Fibroblast of peridontal ligament (primary cell): ENCODE measurements around the gene NR3C2.
"Not testable (repeated sequence)": the region's sequence is repeated elsewhere in the genome, so short reads cannot be mapped to it uniquely, and the experiment has no call there.

Experiments used
- DNase-seq: peaks from one replicate; pipeline ENCODE4 v3.0.0-alpha.2; 2010; ENCODE audit errors: extremely low read depth

Gene NR3C2

GRCh38 chr4:148112231-148112982 is 329.8 kb downstream of the NR3C2 start:
- peak; percentile 72 for DNase-seq

- no peak for DNase-seq
Observed at GRCh38 chr4:148110169-148110568, 332.0 kb downstream of the NR3C2 start.

GRCh38 chr4:148109216-148109615 is 333.0 kb downstream of the NR3C2 start:
- no peak for DNase-seq

GRCh38 chr4:148108766-148109165 is 333.4 kb downstream of the NR3C2 start:
- DNase-seq, result no peak

- no peak for DNase-seq
Observed at GRCh38 chr4:148103597-148104355, 338.4 kb downstream of the NR3C2 start.

GRCh38 chr4:148101790-148102189 is 340.4 kb downstream of the NR3C2 start:
- no peak for DNase-seq

DNA sequence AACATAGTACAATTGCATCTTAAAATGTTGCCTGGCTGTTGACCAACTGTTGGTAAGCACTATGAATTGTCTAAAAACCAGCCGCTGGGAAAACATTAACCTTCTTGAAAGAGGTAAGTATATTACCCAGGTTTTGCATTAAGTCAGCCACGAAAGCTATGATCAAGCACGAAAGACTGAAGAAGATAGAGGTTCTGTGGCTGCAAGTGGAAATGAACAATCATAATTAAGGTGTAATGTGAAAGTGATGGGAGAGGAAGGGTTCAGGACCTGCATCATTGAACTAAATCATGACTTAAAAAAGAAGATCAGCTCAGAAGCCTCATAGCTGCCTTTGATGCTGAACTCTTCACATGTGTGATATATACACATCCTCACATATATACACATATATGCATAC is 341.0 kb downstream of the NR3C2 start:
- no peak for DNase-seq

DNA sequence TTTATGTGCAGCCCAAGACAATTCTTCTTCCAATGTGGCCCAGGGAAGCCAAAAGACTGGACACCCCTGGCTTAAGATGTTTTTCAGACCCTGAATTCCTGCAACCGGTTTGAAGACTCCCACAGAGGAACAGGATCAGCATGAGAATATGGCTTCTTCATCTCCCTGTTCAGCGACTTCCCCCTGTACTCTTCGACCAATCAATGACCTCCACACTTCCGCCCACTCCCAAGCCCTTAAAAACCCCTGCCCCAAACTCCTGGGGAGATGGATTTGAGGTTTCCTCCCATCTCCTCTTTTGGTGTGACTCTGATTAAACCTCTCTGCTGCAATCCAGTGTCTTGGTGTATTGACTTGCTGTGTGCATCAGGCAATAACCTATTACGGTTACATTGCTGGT is 344.4 kb downstream of the NR3C2 start:
- DNase-seq, result no peak

- no peak for DNase-seq
Observed at GRCh38 chr4:148095346-148095923, 346.8 kb downstream of the NR3C2 start.

DNA sequence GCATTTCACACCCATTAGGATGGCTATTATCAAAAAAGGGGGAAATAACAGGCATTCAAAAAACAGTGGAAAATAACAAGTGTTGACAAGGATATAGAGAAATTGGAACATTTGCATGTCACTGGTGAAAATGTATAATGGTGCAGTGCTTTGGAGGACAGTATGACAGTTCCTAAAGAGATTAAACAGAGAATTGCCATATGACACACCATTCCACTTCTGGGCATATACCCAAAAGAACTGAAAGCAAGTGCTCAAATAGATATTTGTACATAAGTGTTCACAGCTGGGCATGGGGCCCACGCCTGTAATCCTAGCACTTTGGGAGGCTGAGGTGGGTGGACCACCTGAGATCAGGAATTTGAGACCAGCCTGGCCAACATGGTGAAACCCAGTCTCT is 348.1 kb downstream of the NR3C2 start:
- DNase-seq, result no peak

DNA sequence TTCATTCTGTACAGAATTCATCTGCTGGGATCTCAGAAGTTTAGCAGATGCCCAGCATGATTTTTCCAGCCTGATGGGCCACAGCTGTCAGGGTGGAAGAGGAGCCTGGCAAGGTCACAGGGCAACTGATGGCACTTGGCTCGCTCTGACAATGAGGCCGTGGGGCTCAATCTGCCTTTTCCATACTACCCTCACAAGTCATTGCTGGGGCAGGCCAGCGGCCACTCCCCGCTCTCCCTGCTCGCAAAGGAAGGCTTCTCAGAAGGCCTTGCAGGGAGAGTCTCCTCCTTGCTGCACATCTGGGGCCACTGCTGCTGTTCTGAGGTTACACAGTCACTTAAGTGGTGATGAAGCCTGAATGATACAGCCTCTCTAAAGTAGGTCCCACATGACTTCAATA is 349.1 kb downstream of the NR3C2 start:
- DNase-seq, result no peak

DNA sequence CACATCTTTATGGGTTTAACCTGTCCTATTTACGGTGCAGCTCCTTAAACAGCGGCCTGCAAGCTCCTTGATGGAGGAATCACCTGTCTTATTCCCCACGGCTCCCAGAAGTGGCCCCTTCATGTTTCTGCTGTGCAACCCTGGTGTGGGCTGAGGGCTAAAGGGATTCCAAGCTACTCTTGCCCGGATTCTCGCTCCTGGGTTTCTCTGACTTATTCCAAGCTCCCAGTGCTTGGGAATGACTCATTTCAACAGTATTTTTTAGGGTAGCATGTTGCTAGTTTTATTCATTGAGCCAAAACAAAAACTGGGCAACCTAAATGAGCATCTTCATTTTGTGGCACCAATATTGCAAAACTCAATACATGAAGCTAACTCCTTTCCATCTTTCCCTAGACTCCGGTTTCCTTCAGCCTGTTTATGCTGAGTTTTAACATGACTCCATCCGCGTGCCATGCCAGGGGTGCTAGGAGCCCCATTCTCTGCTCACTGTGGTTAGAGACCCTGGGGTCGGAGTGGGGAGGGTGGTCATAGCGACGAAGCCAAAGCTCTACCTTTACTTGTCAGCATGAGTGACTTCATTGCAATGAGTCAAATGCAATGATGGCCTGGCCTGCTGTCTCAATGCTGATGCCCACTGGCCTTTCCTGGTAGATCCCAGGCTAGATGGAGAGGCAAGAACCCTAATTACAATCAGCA is 349.7 kb downstream of the NR3C2 start:
- DNase-seq, result no peak

DNA sequence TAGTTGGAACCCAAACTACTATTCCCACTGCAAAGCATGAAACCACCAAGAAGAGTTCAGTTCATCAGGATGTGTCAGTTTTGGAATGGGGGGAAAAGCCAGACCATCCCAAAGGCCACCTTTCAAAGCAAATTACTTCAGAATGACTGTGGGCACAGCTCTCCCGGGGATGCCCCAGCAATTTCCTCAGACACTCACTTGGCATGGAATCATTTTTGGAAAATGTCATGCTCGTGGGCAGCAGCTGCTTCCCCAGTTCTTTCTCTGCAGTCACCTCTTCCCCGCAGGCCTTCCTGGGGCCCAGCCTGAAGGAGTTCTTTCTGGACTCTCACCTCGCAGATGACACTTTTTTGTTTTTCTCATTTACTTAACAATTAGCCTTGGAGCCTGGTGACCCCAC is 350.3 kb downstream of the NR3C2 start:
- DNase-seq, result no peak

DNA sequence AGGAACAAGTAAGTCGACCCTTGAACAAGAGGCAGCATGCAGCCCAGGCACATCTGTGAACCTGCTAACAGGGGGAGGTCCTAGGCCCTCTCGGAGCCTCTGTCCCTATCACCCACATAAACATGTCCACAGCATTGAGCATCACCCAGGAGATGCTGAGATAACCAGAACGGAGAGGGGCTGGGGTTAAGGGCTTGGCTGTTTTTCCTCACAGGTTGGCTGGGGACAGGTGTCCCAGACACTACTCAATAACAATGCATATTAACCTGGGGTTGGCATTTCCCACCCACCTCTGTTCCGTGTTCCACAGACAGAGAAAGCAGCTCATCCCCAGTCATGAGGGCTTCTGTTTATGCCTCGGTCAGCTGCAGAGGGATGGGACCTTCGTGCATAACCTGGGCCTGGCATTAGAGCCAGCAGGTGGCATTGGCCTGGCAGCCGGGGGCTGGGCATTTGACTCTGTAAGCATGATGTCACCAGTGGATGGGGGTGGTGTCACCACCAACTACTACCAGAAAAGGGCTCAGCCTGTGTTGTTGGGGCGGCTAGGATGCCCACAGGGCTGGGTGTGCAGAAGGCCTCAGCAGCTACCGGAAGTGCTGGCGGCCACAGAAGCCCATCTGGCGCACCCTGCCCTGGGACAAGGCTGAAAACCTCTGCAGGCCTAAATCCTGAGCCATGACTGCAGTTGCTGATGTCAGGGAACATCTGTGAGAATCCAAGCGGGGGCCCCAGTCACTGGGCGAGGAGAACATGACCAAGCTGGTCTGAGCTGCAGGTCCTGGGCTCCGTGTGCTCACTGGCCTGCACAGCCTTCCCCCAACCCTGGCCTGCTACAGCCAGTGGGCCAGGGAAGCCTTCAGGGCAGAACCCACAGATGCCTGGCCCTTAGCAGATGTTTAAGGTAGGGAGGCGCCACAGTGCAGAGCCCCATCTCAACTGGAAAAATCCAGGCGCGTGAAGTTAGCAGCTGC is 351.4 kb downstream of the NR3C2 start:
- DNase-seq, result no peak

DNA sequence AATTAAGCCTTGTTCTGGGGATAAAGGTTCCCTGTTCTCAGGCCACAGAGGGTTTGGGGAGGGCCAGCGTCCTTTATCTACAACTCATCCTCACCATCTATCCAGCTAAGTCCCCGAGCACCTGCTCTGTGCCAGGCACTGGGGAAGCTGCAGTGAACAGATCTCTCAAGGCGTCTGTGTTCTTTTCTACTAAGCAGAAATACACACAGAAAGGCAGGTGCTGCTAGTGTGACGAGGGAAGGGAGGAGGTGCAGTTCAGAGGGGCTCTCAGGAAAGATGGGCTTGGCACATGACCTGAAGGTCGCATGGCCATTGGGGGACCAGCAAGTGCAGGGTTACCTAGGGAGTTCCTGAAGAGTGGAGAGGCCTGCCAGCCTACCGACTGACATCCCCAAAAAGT is 352.2 kb downstream of the NR3C2 start:
- DNase-seq, result no peak

DNA sequence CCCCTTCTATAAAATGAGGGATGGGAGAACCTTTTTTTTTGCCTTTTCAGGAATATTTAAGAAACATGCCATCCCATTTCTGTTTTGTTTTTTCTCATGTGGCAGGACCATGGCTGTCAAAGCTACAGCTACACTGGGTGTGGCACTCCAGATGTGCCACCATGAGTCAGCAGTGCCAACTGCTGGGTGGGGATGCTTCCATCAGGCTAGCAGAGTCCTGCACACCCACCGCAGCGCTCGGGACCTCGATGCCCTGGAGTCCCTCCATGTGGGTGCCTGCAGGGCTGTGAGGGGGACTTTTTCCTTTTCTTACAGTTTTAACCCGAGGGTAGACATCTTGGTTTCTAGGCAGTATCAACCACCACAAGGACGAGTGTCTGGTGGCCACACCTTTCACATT is 352.6 kb downstream of the NR3C2 start:
- no peak for DNase-seq

DNA sequence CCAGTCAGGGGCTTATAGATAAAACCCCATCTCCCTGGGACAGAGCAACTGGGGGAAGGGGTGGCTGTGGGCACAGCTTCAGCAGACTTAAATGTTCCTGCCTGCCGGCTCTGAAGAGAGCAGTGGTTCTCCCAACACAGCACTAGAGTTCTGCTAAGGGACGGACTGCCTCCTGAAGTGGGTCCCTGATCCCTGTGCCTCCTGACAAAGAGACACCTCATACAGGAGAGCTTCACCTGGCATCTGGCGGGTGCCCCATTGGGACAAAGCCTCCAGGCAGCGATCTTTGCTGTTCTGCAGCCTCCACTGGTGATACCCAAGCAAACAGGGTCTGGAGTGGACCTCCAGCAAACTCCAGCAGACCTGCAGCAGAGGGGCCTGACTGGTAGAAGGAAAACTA is 359.1 kb downstream of the NR3C2 start:
- not testable (repeated sequence) for DNase-seq

- DNase-seq, result no peak
Observed at GRCh38 chr4:148081745-148082144, 360.5 kb downstream of the NR3C2 start.

DNA sequence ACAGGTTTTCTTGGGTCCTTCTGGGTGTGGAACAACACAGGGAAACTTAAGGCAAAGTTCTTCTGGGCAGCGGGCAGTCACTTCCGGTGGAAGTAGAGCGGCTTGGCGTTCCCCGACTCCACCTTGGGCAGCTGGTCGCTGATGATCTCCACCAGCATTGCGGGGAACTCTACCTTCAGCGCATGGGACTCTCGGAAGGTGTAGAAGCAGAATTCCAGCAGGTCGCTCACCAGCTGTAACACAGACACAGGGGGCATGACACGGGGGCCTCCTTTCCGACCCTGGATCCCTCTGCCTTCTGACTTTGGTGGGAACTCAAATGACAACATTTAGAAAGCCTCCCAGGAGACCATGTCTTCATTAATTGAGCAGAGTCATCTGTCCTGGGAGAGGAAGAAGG is 360.9 kb downstream of the NR3C2 start:
- no peak for DNase-seq

DNA sequence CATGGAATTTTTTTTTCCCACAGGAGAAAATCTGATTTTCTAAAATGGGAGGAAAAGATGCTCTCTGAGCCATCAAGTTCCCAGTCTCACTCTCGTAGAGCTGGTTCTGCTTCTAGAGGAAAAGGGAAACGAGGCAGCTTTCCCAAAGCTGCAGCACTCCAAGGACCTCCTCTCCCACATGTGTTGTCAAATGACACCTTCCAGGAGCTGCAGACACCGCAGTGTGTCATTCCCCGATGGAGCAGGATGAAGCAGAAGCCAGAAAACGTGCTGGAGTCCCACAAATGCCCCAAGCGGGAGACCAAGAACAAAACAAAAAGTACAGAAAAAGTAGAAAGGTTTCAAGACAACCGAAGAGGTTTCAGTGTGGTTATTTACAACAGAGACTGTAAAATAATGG is 362.3 kb downstream of the NR3C2 start:
- no peak for DNase-seq

DNA sequence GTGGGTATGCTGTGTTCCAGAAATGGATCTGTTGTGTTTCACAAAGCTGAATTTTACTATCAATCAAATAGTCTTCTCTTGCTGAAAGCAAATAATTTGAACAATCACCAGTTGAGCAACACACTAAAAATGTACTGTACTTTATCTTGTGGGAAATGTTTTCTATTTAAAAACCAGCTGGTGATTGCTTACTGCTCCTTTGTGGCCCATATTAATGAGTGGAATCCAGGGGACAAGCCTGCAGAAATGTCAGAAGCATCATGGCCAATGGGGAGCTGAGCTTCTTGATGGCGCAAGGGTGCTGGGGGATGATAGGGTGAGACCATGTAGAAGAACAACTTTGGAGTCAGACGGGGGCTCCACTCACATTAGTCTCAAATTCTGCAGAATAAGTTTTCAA is 364.2 kb downstream of the NR3C2 start:
- no peak for DNase-seq
